Activated CD8-positive, alpha-beta memory T cell treated with anti-CD3 and anti-CD28 coated beads, Interleukin-2, amount 50 U/mL, for 1 hour (primary cell): ENCODE data around the gene ZNF440.
"Not testable (repeated sequence)": the region's sequence is repeated elsewhere in the genome, so short reads cannot be mapped to it uniquely, and the experiment has no call there.

Experiments used
- DNase-seq: peaks from one replicate; pipeline ENCODE4 v3.0.0-alpha.2; 2020; ENCODE audit errors: extremely low read depth

The ZNF440 gene

DNA sequence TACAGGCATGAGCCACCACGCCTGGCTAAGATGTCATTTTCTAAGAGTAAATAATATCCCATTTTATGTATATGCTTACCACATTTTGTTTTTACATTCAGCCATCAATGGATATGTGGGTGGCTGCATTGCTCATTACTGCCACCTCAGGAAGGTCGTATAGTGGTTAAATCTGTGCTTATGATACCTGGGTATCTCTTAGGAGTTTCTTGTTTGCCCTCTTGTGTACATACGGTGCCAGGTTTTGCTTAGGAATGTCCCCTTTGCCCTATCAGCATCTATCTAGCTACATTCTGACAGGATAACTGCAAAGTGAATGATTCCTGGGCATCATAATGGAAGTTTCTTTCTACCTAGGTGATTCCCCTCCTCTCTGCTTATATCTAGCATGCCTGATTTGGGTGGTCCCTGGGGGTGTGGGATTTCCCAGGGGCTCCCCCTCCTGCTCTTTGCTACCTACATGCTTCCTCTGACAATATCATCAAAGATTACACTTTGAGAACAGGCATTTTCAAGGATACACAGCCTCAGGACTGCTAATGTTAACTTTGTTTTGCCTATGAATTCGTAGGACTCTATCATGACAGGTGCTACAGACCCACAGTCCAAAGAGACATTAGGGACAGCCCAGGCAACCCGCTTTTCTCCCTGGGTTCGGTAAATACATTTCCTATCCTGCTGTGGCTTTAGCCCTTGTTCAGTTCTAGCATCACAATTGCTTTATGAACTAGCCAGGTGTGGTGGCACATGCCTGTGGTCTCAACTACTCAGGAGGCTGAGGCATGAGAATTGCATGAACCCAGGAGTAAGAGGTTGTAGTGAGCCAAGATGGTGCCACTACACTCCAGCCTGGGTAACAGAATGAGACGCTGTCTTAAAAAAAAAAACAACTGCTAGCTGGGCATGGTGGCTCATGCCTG lies 15.1 kb downstream of the ZNF440 start:
- not testable (repeated sequence) for DNase-seq

DNA sequence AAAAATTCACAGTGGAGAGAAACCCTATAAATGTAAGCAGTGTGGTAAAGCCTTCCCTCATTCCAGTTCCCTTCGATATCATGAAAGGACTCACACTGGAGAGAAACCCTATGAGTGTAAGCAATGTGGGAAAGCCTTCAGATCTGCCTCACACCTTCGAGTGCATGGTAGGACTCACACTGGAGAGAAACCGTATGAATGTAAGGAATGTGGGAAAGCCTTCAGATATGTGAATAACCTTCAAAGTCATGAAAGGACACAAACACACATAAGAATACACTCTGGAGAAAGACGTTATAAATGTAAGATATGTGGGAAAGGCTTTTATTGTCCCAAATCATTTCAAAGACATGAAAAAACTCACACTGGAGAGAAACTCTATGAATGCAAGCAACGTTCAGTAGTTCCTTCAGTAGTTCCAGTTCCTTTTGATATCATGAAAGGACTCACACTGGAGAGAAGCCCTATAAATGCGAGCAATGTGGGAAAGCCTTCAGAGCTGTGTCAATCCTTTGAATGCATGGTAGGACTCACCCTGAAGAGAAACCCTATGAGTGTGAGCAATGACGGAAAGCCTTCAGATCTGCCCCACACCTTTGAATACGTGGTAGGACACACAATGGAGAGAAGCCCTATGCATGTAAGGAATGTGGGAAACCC lies 18.3 kb downstream of the ZNF440 start:
- DNase-seq = no peak

DNA sequence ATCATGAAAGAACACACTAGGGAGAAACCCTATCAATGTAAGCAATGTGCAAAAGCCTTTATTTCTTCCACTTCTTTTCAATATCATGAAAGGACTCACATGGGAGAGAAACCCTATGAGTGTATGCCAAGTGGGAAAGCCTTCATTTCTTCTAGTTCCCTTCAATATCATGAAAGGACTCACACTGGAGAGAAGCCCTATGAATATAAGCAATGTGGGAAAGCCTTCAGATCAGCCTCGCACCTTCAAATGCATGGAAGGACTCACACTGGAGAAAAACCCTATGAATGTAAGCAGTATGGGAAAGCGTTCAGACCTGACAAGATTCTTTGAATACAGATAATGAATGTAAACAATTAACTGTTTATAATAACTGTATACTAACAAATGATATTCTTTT lies 19.5 kb downstream of the ZNF440 start:
- no peak for DNase-seq

DNA sequence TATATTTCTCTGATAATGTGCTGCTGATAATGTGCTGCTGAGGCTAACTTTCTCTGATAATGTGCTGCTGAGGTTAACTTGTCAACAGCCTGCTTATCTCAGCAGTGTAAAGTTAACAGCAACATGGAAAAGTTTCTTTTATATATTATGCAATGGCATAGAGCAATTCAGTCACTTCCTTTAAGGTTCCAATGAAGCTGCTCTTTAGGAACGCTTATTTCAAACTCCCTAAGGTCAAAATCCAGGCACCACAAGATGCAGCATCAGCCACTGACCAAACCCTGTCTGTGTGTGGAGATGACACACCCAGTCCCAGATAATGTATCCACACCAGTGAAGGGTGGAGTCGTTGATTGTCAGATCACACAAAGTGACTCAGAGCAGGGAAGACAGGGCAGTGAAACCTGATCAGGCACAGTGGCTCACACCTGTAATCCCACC lies 21.6 kb downstream of the ZNF440 start:
- not testable (repeated sequence) for DNase-seq

DNA sequence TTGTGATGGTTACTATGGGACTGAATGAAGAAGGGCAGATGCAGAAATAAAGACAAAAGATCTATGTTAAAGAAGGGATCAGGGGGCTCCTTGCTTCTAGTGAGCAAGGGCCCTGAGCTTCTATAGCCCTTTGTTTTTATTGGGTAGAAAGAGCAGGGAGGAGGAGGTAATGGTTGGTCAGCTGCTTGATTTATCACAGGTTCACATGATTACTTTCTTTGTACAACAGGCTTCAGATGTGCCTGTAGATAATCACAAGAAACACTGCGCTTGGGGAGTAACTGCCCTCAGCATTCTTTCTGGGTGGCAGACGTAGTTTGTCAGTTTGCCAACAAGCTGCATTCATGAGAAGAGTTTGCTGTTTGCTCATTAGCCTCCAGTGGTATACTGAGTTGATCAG lies 29.6 kb downstream of the ZNF440 start:
- no peak for DNase-seq

DNA sequence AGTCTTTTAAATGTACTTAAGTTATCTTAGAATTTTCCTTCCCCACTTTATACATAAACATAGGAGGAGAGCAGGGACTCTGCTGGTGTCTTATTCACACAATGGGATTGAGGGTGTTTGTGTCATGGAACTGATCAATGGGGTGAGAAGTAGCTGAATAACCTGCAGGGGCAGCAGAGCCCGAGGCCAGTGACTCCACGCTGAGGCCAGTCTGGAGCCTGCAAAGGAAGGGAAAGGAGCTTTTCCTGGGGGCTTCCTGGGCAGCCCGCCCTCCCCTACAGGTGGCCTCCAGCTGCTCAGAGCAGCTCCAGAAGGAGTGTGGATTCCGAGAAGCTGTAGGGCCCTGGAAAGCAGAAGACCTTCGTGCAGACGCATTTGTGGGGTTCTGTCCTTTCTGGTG lies 33.5 kb downstream of the ZNF440 start:
- DNase-seq = not testable (repeated sequence)

DNA sequence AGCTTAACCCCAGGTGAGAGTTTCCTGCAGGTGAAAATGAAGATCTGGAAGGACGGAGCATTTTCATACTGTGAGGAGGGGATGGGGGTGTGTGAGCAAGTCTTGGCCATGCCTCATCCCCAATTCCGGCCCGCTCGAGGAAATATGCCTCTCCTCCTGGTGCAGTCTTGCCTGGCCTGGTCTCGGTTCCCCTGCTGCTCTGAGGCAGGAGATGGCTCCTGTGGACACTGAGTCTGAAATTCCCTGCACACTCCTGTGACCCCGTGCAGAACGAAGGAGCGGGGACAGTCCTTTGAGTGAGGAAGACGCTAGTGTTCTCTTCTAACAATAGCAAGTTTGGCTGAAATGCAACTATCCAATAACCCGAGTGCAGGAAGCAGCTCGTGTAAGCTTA lies 34.1 kb downstream of the ZNF440 start:
- no peak for DNase-seq

DNA sequence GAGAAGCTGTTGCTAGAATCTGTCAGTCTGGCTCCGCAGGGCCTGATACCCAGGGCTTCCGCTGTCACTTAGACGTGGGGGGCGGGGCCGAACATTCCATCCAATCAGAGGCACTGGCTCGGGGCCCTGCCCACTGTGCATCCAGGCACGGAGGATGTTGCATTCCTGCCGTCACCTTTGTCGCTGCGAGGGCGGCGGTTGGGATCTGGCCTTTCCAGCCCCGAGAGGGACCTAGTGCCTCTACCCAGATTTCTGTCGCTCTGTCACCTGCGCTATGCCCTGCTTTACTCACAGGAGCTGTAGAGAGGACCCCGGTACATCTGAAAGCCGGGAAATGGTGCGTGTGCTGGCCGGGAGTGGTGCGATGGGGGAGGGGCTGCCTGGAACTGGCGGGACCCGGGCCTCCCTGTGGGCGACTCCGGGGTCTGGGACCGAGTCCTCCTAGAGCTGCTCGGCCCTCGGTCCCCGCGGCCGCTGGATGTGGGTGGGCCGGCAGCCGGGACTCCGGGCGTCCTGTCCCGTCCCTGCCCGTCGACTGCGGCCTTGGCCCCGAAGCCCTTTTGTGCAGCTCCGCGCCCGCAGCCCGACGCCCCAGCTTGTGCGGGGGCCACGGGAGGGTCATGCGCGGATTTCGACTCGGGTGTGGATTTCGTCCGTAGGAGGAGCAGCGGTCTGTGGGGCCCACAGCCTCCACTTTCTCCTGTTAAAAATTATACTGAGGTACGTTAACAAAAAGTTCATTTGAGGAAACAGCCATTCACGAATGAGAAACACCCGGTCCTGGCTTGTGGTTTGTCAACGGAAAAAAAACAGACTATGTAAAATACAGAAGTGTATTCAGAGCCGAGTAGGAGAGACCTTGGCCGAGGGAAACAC lies 34.8 kb downstream of the ZNF440 start, which contains the start of gene ZNF439:
ZNF439 (plus strand) TSS at position 133 of the 876 bp plus-strand sequence; CDS start at position 275, 142 bp downstream.
- DNase-seq = peak; percentile 56

DNA sequence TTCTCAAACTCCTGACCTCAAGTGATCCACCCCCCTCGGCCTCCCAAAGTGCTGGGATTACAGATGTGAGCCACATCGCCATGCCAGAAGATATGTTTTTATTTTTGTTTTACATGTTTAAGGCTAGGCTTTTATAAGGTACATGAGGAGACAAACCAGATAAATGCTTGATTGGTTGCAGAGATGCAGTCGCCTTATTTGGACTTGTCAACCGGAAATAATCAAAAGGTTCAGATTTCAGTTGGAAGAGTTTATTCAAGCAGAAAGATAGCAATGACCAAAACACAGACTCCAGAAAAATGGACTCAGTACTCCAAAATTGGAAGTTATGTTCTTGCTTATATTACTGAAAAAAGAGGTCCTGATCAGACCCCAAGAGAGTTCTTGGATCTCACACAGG lies 36.2 kb downstream of the ZNF440 start:
- not testable (repeated sequence) for DNase-seq

DNA sequence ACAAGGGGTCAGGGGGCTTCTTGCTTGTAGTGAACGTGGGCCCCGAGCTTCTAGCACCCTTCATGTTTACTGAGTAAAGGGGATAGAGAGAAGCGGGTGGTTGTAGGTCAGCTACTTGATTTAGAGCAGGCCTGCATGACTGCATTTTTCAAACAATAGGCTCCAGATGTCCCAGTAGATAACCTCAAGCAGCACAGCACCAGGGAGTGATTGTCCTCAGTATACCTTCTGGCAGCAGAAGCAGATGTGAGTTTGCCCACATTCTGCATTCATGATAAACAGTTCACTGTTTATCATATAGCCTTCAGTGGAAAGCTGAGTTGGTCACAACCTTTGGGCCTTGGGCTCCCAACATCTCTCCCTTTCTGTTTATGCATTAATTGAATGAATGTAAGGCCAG lies 39.3 kb downstream of the ZNF440 start:
- no peak for DNase-seq

DNA sequence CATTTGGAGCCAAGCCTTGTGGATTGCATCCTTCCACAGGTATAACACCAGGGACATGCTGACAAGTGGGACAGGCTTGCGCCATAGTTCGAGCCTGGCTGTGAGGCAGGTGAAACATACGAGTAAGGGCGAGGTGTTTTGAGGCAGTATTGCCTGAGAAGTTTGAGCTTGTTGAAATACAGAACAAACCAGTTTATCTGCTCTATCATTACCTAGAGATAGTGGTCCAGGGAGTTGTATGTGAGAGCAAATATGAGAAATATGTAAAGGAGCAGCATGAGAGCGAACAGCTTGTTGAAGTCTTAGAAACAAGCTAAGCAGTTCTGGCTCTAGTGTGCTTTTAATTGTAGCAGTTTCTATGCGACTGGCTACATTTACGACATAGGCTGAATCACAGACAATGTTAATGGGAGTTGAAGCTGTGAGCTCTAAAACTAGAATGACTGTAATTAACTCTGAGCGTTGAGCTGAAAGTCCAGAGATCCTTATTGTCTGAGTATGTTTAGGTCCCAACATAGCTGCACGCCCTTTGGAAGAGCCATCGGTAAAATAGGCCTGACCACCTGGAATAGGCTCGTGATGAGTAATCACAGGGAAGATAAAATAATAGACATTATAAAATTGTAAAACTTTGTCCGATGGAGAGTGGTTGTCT lies 42.6 kb downstream of the ZNF440 start:
- no peak for DNase-seq

DNA sequence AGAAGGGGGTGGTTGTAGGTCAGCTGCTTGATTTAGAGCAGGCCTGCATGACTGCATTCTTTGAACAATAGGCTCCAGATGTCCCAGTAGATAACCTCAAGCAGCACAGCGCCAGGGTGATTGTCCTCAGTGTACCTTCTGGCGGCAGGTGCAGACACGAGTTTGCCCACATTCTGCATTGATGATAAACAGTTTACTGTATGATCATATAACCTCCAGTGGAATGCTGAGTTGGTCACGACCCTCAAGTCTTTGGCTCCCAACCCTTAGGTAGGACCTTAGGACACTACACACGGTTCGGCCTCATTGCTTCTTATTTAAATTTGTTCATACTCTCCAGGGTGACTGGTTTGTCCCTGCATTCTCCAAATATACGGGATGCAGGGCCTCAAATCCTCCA lies 46.6 kb downstream of the ZNF440 start:
- no peak for DNase-seq

DNA sequence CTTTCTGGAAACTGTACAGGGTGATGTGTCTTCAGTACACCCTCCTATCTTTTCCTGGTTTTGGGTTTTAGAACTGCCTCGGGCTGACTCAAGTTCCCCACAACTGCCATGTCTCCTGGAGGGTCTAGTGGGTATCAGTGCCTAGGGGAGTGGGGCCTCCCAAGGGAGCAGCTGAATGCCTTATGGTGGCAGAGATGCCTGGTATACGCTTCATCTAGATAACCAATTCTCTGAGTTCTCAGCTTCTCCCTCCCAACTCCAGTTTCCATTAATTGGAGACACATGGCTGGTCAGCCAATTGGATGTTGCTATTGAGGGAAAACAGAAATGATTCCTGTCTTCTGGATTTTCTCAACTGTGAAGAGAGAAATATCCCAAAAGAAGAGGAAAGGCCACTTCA lies 47.2 kb downstream of the ZNF440 start:
- DNase-seq = no peak

DNA sequence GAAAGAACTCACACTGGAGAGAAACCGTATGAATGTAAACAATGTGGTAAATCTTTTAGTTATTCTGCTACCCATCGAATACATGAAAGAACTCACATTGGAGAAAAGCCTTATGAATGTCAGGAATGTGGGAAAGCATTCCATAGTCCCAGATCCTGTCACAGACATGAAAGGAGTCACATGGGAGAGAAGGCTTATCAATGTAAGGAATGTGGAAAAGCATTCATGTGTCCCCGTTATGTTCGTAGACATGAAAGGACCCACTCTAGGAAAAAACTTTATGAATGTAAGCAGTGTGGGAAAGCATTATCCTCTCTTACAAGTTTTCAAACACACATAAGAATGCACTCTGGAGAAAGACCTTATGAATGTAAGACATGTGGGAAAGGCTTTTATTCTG lies 53.7 kb downstream of the ZNF440 start:
- DNase-seq = not testable (repeated sequence)

DNA sequence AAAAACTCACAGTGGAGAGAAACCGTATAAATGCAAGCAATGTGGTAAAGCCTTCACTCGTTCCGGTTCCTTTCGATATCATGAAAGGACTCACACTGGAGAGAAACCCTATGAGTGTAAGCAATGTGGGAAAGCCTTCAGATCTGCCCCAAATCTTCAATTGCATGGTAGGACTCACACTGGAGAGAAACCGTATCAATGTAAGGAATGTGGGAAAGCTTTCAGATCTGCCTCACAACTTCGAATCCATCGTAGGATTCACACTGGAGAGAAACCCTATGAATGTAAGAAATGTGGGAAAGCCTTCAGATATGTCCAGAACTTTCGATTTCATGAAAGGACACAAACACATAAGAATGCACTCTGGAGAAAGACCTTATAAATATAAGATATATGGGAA lies 54.1 kb downstream of the ZNF440 start:
- no peak for DNase-seq

DNA sequence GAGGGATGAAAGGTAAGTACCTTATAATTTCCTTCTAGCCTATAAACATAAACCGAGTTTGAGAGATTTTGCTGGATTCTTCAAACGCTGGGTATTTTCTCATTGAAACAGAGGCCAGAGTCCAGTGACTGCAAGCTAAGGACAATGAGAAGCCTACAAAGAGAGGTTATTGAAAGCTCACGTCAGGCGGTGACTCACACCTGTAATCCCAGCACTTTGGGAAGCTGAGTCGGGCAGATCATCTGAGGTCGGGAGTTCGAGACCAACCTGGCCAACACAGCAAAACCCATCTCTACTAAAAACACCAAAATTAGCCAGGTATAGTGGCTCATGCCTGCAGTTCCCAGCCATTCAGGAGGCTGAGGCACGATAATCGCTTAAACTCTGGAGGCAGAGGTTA lies 58.6 kb downstream of the ZNF440 start:
- no peak for DNase-seq

DNA sequence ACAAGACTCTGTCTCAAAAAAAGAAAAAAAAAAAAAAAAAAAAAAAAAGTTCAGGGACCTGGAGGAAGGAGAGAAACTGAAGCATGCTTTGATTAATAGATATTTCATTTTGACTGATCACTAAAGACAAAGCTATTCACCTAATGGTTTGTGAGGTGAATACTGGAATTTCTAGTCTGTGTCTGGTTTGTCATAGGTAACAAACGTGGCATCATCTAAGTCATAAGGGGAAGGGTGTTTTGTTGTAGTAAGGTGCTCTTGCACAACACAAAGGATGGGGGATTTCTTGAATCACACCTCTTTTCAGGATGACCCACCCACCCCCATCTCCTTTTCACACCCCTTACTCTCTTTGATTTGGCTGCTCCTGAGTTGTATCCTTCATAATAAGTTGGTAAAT lies 59.7 kb downstream of the ZNF440 start:
- DNase-seq = no peak

DNA sequence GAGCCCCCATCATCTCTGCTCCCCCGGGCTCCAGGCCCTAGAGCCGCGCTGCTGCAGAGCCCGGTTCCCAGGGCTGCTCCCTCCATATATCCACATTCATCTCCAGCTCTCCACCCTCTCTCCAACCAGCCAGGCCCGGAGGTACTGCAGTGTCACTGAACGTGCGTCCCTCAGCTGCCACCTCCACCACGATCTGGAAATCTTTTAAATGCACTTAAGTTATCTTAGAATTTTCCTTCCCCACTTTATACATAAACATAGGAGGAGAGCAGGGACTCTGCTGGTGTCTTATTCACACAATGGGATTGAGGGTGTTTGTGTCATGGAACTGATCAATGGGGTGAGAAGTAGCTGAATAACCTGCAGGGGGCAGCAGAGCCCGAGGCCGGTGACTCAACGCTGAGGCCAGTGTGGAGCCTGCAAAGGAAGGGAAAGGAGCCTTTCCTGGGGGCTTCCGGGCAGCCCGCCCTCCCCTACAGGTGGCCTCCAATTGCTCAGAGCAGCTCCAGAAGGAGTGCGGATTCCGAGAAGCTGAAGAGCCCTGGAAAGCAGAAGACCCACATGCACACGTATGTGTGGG lies 65.7 kb downstream of the ZNF440 start:
- not testable (repeated sequence) for DNase-seq

DNA sequence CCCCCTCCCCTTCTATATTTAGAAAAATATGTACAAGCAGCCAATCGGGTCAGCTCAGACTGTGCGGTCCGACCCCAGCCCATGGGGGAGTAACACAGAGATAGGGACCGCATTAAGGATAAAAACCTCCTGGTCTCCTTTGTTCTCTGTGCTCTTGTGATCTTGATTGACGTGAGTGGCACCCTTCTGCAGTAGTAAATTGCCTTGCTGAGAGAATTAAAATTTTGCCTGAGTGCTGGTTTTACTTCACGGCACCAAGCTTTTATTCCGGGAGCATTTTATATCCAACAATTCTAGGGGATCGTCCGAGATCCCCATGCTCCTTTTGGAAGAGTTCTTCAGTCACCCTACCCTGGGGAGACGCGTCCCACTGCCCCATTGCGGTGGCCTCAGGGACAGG lies 66.5 kb downstream of the ZNF440 start:
- DNase-seq = no peak

DNA sequence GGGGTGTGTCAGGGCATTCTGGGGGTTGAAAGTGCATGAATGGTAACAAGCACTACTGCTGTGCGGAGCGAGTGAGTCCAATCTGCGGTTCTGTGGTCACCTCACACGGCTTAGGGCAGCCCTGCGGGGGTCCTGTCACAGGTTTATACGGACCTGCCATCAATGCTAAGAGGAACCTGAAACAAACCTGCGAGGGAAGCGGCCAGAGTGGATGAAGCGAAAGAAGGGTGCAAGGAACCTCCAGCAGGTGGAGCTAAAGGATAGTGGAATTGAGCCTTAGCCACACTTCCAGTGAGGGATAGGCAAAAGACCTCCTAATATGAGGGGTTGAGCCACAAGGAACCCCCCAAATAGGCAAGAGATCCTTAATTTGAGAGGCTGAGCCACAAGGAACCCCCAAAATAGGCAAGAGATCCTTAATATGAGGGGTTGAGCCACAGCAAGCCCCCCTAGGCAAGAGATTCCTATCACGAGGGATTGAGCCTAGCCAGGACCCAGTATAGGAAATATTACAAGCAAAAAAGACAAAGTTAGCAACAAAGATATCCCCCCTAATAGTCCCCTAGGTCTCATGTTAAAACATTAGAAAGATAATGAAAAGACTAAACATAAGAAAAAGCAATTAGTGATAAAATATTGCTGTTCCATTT lies 67.2 kb downstream of the ZNF440 start:
- DNase-seq = no peak

DNA sequence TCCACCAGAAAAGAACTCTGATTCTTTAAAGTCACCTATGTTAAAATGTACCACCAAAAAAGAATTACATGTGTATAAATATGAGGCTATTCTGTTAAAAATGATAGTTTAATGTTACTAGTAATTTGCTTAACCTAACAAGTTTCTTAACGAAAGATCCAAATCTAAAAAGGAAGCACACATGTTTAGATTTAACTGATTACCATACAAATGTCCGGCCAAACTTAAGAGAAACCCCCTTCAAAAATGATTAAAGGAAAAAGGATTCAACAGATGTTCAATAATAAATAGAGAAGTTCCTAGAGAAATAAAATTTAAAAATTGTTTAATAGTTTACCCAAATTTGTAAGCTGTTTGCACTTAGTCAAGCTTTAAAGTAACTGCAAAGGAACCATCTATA lies 68.5 kb downstream of the ZNF440 start:
- no peak for DNase-seq
